Omental fat pad (tissue), 4 donors: ENCODE data around the gene TMEFF1. TPM values are rescaled to one million over a fixed set of nuclear protein-coding genes. Genes with fewer than 3 reads are reported as not detected.
A peak's percentile ranks its signal among the peaks of the same experiment; 100 is the strongest.

Experiments used
- ATAC-seq: fragments of 150-250 bp; one replicate; pipeline ENCODE4 v1.9.1; 2016; ENCODE audit warnings: mild to moderate bottlenecking, moderate library complexity; ENCODE audit not compliant: low FRiP score
- DNase-seq: peaks from one replicate; pipeline ENCODE4 v3.0.0-alpha.2; 2019; ENCODE audit warnings: low spot score
- CTCF ChIP-seq, 3 donors: fragments of 450-650 bp; IDR thresholded peaks; one replicate each; pipeline ENCODE4 v1.5.1; 2016 to 2017; ENCODE audit warnings: antibody characterized with exemption in 3 of 3, mild to moderate bottlenecking in 3 of 3, moderate library complexity in 2 of 3
- total RNA-seq, 4 donors: library from RNA; depleted of rRNA; stranded (reverse); fragments of >200 nt; gene quantifications; one replicate each; pipeline ENCODE4 v1.1.0, GENCODE V29; 2016

The TMEFF1 gene
- total RNA-seq, 4 donors from 2014 or later, result 0.60 to 2.4 TPM; not detected in 2

GRCh38 chr9:100598641-100599145, 125.7 kb downstream of the TMEFF1 start:
- peak; percentile 40 for DNase-seq
- no peak for TF ChIP-seq CTCF (IDR thresholded peaks at IDR 0.05)

GRCh38 chr9:100600521-100601079, 127.7 kb downstream of the TMEFF1 start:
- DNase-seq (no peak), ATAC-seq (no peak)
- TF ChIP-seq CTCF (IDR thresholded peaks at IDR 0.05), result no peak

More at GRCh38 chr9:100598641-100599145, 125.7 kb downstream of the TMEFF1 start:
- ATAC-seq, result peak; percentile 81

GRCh38 chr9:100601216-100601615, 128.3 kb downstream of the TMEFF1 start:
- DNase-seq (no peak), ATAC-seq (no peak)
- no peak for TF ChIP-seq CTCF (IDR thresholded peaks at IDR 0.05)

- TF ChIP-seq CTCF (IDR thresholded peaks at IDR 0.05), result no peak
- DNase-seq (no peak), ATAC-seq (no peak)
These were observed 129.4 kb downstream of the TMEFF1 start for GRCh38 chr9:100602342-100602801.

- DNase-seq, result no peak
- TF ChIP-seq CTCF (IDR thresholded peaks at IDR 0.05), result no peak
- no peak for ATAC-seq
These were observed 132.5 kb downstream of the TMEFF1 start for GRCh38 chr9:100605405-100605804.

- no peak for DNase-seq
- no peak for ATAC-seq
These were observed 146.2 kb downstream of the TMEFF1 start for GRCh38 chr9:100619194-100619593.

More at GRCh38 chr9:100619194-100619593, 146.2 kb downstream of the TMEFF1 start:
- no peak for TF ChIP-seq CTCF (IDR thresholded peaks at IDR 0.05)
